NT2/D1 (cell line): Measurements from ENCODE around the gene EIF4E2.
"Not testable (repeated sequence)": the region's sequence is repeated elsewhere in the genome, so short reads cannot be mapped to it uniquely, and the experiment has no call there.

ENCODE experiments used
- DNase-seq: peaks from one replicate; pipeline ENCODE4 v3.0.0-alpha.2; 2011; ENCODE audit warnings: low read depth, low spot score
- H3K27me3 ChIP-seq: 2 replicates; pipeline ENCODE4 v1.6.0; 2011; ENCODE audit warnings: mild to moderate bottlenecking; ENCODE audit not compliant: insufficient read length, insufficient read depth
- H3K36me3 ChIP-seq: 2 replicates; pipeline ENCODE4 v1.6.1; 2011; ENCODE audit warnings: mild to moderate bottlenecking, low read length, mixed read lengths; ENCODE audit not compliant: insufficient read depth, insufficient read length
- H3K4me1 ChIP-seq: 2 replicates; pipeline ENCODE4 v1.5.1; 2011; ENCODE audit not compliant: insufficient read depth, insufficient read length
- H3K4me3 ChIP-seq: 2 replicates; pipeline ENCODE4 v1.5.1; 2011; ENCODE audit warnings: low read depth; ENCODE audit not compliant: insufficient read length
- H3K9ac ChIP-seq: 2 replicates; pipeline ENCODE4 v1.6.0; 2011; ENCODE audit warnings: low read depth; ENCODE audit not compliant: insufficient read length
- H3K9me3 ChIP-seq: 2 replicates; pipeline ENCODE4 v1.5.1; 2011; ENCODE audit warnings: mild to moderate bottlenecking, low read length; ENCODE audit not compliant: insufficient read depth
- SUZ12 ChIP-seq: IDR thresholded peaks from 2 replicates; pipeline ENCODE4 v1.6.1; 2011; ENCODE audit not compliant: insufficient read length, insufficient read depth; ENCODE audit errors: extremely low read depth
- YY1 ChIP-seq: IDR thresholded peaks from 2 replicates; pipeline ENCODE4 v1.6.1; 2011; ENCODE audit not compliant: insufficient read length, insufficient read depth
- ZNF274 ChIP-seq: IDR thresholded peaks from 2 replicates; pipeline ENCODE4 v1.6.1; 2011; ENCODE audit warnings: mild to moderate bottlenecking, low read depth, low read length

EIF4E2 gene

DNA sequence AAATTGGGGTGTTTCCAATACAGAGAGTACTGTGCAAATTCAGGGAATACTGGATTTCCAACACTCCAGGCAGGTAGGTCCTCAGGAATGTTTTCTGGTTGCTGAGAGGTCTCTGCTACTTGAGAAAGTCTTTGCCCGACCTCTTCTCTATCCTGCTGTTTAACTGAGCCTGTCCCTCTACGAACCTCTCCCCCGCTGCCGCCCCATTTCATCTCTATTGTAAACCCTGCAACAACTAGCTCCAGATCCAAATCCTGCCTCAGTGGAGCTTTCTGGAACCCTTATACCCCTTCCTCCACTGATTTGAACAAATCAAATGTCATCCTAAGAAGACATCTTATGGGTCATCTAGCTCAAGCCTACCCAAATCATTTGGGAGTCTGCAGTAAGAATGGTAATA, 1.3 kb downstream of the EIF4E2 start:
- H3K4me1 ChIP-seq: peaks cover 2% of the 10 kb centered on the region
- no peak for TF ChIP-seq SUZ12
- TF ChIP-seq ZNF274: no peak
- no peak for TF ChIP-seq YY1
- no peak for DNase-seq
- peak overlapping the region; percentile 97 for H3K9ac ChIP-seq
- no peaks in the 10 kb centered on the region for H3K27me3 ChIP-seq
- peaks cover 7% of the 10 kb centered on the region; the same call in 1 of the 2 replicates for H3K9me3 ChIP-seq
- peak overlapping the region; percentile 96 for H3K4me3 ChIP-seq
- peaks cover 61% of the 10 kb centered on the region for H3K36me3 ChIP-seq

DNA sequence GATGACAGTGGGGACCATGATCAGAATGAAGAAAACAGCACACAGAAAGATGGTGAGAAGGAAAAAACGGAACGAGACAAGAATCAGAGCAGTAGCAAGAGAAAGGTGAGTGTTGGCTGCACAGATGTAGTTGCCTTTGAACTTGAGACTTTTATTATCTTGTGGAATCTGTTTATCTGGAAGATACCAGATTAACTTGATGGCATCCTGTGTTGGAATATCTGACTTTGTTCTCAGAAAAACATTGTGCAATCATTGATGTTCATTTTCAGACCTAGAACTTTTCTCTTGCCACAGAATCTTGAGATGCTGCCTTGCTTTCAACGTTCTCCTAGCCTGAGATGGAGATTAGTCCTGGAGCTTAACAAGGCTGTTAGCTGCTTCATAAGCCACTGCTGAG, 5.9 kb downstream of the EIF4E2 start:
- DNase-seq: no peak
- Histone ChIP-seq H3K27me3 (no peaks in the 10 kb centered on the region), H3K9ac (no peak overlapping the region), H3K36me3 (peaks cover 84% of the 10 kb centered on the region), H3K4me3 (no peak overlapping the region), H3K4me1 (peaks cover 2% of the 10 kb centered on the region), H3K9me3 (no peaks in the 10 kb centered on the region)
- TF ChIP-seq YY1 (no peak), ZNF274 (no peak), SUZ12 (no peak)

DNA sequence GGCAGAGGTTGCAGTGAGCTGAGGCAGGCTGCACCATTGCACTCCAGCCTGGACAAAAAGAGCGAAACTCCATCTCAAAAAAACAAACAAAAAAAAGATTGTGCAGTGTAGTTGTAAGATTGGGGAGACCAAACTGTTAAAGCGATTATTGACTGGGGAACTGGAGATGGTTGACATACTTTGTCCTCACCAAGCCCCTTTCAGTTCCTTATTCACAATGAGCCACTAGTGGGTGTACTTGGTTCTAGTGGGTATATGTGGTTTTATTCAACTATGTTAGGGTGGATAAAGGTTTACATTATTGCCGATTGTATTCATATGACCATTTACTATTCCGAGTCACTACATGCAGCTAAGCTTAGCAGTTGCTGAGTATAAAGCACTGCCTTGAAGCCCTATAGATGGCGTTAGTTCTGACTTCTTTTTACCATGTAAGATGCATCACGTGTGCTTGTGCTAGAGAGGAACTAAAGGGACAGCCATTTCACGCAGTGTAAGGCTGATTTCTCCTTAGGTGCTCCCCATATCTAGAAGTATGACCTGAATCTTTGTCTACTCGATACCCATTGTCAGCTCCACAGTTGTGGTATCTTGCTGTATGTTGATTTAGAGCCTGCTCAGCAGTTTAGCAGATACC, 12.1 kb downstream of the EIF4E2 start:
- Histone ChIP-seq H3K9me3 (no peaks in the 10 kb centered on the region), H3K27me3 (no peaks in the 10 kb centered on the region), H3K36me3 (peaks cover 83% of the 10 kb centered on the region), H3K4me3 (no peak overlapping the region), H3K9ac (no peak overlapping the region), H3K4me1 (peaks cover 3% of the 10 kb centered on the region)
- no peak for DNase-seq
- TF ChIP-seq SUZ12 (no peak), YY1 (no peak), ZNF274 (no peak)

DNA sequence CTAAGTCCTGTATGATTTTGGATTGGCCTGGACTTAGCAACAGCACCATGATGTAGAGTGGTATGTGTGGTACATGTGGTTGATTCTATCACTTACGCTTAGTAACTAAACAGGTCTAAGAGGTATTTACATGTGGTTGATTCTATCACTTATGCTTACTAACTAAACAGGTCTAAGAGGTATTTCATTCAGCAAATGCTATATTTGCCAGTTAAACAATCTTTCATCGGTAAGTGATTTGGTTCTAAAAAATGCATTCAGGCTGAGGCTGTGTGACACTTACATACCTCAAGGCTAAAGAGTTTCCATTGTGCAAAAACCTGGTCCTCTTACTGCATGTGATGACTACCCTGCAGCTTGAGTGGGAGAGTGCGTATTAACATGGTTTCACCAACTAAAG, 13.1 kb downstream of the EIF4E2 start:
- Histone ChIP-seq H3K36me3 (peaks cover 84% of the 10 kb centered on the region), H3K4me3 (no peak overlapping the region), H3K4me1 (peaks cover 3% of the 10 kb centered on the region), H3K9me3 (no peaks in the 10 kb centered on the region), H3K9ac (no peak overlapping the region), H3K27me3 (no peaks in the 10 kb centered on the region)
- TF ChIP-seq YY1: no peak
- TF ChIP-seq SUZ12: no peak
- no peak for TF ChIP-seq ZNF274
- no peak for DNase-seq

DNA sequence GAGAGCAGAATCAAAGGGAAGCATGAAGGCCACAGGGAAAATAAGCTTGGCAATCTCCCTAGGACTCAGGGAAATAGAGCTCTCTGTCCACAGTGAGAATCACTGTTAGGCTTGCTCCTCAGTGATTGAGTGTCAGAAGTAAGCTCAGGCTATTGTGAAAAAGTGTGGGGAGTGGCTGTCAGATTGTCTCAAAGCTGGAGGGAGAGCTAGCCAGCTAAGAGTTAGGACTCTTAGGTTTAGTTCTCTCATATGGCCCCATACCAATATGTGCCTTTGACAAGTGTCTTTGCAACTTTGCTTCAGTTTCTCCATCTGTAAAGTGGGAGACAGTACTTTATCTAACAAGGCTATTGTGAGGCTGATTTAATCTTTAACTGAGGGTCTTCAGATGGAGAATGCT, 17.2 kb downstream of the EIF4E2 start:
- no peaks in the 10 kb centered on the region for H3K27me3 ChIP-seq
- TF ChIP-seq ZNF274 (no peak), SUZ12 (no peak), YY1 (no peak)
- H3K9me3 ChIP-seq: no peaks in the 10 kb centered on the region
- H3K4me1 ChIP-seq: peaks cover 5% of the 10 kb centered on the region
- peaks cover 91% of the 10 kb centered on the region for H3K36me3 ChIP-seq
- H3K4me3 ChIP-seq: no peak overlapping the region
- no peak for DNase-seq
- no peak overlapping the region for H3K9ac ChIP-seq

DNA sequence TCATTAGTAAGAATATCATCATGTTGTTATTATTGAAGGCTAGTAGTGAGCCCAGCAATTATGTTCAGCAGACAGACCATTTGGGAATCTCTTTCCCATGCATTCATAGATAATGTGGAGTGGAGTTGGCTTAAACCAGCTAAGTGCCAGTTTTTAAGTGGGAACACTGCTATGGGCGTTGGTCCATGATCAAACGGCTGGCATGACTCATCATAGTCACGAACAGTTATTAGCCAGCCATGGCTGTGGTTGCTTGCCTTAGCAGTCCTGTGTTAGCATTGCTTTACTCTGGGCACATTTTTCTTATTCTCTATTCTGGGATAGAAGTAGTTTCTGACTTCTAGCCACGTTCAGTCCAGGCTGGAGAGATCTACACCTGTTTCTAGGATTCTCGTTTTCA, 17.7 kb downstream of the EIF4E2 start:
- Histone ChIP-seq H3K4me3 (no peak overlapping the region), H3K9ac (no peak overlapping the region), H3K9me3 (no peaks in the 10 kb centered on the region), H3K36me3 (peaks cover 90% of the 10 kb centered on the region), H3K4me1 (peaks cover 5% of the 10 kb centered on the region), H3K27me3 (no peaks in the 10 kb centered on the region)
- TF ChIP-seq YY1: no peak
- no peak for TF ChIP-seq ZNF274
- no peak for TF ChIP-seq SUZ12
- DNase-seq: no peak

DNA sequence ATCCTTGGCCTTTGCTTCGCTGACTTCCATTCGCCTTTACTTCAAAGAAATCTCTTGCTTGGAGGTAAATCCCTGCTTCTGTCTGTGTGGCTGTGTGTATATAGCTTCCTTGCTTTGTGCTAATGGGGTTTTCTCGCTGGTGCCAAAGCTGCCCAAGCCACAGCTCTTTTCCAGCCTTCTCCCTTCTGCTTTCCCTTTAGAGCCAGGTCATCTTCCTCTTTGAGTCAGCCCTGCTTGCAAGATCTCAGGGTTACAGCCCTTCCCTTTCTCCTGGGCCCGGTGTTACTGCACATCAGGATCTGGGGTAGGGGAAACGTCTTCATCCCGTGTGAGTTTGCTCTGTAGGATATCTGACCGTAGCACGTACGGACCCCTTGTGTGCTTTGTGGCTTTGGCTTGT, 19.1 kb downstream of the EIF4E2 start:
- Histone ChIP-seq H3K4me1 (peaks cover 5% of the 10 kb centered on the region), H3K36me3 (peaks cover 94% of the 10 kb centered on the region), H3K9ac (no peak overlapping the region), H3K9me3 (no peaks in the 10 kb centered on the region), H3K27me3 (no peaks in the 10 kb centered on the region), H3K4me3 (no peak overlapping the region)
- no peak for DNase-seq
- TF ChIP-seq ZNF274 (no peak), SUZ12 (no peak), YY1 (no peak)

DNA sequence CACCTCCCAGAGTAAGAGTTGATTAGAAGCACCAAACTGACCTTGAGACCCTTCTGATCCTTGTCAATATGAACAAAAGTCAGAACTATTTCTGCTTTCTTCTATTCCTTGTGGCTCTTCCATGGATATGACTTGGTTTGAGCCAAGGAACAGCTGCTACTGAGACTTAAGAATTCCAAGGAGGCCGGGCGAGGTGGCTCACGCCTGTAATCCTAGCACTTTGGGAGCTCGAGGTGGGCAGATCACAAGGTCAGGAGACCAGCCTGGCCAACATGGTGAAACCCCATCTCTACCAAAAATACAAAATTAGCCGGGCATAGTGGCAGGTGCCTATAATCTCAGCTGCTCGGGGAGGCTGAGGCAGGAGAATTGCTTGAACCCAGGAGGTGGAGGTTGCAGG, 20.0 kb downstream of the EIF4E2 start:
- not testable (repeated sequence) for H3K27me3 ChIP-seq, H3K9ac ChIP-seq, H3K4me1 ChIP-seq, H3K4me3 ChIP-seq, DNase-seq, H3K9me3 ChIP-seq
- H3K36me3 ChIP-seq: peaks cover 95% of the 10 kb centered on the region
